ENCODE results near the gene C1QTNF1. TPM values are rescaled to one million over a fixed set of nuclear protein-coding genes. Genes with fewer than 3 reads are reported as not detected.

The C1QTNF1 gene
- total RNA-seq, 6 donors from 2014 or later, result 9.3 to 30.4 (median 14.1) TPM

DNA sequence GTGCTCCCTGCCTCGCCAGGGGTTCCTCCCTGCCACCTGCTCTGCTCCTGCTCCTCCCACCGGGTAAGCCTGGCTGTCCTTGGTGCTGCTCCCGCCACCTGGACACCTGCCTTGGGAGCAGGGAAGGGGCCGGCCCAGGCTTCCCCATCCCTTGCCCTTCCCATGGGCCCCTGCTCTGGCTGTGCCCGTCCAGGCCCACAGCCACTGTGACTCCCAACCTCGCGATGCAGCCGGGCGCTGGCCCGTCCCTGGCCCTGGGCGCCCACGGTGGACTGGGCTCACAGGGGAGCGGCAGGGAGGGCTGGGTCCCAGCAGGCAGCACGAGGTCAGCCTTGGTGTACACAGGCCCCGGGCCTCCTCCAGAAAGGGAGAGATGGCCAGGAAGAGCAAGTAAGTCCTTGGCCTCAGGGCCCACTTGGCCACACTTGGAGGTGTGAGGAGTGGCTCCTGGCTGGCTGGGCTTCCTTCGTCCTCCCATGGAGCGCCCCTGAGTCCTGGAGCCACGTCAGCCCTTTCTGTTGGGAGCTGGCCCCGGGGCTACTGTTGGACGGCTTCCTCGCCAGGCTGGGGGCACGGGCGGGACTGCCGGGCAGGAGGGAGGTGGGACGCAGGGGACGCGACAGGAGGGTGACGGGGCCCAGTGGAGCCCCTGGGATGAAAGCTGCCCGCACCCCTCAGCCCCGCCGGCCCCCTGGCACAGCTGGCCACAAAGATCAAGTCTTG lies 65.9 kb downstream of the C1QTNF1 start:
- DNase-seq (peak in 1 of 2 donors; percentile 83), ATAC-seq (ENCODE audit: low FRiP score in 2 of 2) (no peak)
- H3K4me1 ChIP-seq, result peaks cover 0 to 3% (median 0%) of the 10 kb centered on the region in 4 donors
- H3K27me3 ChIP-seq, result peaks cover 0 to 14% (median 2%) of the 10 kb centered on the region in 4 donors
- 69 to 83% methylated on average over 27 to 29 of the region's 31 CpGs for whole genome bisulfite sequencing, 2 donors
- peaks cover 10 to 23% (median 22%) of the 10 kb centered on the region in 4 donors for H3K36me3 ChIP-seq
- TF ChIP-seq POLR2AphosphoS5 (IDR thresholded peaks at IDR 0.05) (no peak), EP300 (IDR thresholded peaks at IDR 0.05) (no peak), POLR2A (IDR thresholded peaks at IDR 0.05) (no peak)
- TF ChIP-seq, protein P1, sequence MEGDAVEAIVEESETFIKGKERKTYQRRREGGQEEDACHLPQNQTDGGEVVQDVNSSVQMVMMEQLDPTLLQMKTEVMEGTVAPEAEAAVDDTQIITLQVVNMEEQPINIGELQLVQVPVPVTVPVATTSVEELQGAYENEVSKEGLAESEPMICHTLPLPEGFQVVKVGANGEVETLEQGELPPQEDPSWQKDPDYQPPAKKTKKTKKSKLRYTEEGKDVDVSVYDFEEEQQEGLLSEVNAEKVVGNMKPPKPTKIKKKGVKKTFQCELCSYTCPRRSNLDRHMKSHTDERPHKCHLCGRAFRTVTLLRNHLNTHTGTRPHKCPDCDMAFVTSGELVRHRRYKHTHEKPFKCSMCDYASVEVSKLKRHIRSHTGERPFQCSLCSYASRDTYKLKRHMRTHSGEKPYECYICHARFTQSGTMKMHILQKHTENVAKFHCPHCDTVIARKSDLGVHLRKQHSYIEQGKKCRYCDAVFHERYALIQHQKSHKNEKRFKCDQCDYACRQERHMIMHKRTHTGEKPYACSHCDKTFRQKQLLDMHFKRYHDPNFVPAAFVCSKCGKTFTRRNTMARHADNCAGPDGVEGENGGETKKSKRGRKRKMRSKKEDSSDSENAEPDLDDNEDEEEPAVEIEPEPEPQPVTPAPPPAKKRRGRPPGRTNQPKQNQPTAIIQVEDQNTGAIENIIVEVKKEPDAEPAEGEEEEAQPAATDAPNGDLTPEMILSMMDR (IDR thresholded peaks at IDR 0.05), result no peak
- H3K4me3 ChIP-seq, result no peak overlapping the region
- no peaks in the 10 kb centered on the region for H3K9me3 ChIP-seq
- H3K27ac ChIP-seq, result no peak overlapping the region

DNA sequence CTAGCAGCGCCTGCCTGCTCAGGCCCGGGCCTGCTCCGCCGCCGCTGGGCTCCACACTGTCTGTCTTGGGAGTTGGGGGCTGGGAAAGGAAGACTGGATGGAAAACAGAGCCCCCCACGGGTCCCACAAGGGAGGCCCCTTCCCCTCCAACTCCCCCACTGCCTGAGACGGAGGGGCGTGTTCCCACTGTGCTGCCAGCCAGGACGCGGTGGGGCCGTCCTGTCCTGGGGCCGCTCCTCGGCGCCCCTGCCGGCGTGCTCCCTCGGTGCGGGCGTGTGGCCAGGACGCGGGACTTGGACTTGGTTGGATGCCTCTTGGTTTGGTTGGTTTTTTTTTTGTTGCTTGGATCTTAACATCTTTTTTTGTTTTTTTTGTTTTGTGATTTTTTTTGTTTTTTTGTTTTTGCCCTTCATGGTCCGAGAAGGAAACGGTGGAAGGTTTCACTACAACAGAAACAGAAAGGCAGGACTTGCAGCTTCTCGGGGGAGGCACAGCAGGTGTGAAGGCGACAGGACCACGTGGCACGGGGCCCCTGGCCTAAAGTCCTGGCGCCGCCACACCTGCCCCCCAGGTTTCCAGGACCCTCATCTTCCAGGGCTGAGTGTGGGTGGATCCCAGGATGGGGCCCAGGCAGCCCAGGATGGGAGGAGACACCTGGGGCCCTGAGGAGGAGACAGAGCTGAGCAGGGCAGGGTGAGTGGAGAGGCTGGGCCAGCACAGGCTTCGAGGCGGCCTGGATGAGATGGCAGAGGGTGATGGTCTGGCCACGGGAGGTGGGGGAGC lies 66.7 kb downstream of the C1QTNF1 start:
- ATAC-seq (ENCODE audit: low FRiP score in 2 of 2) (peak in 1 of 2 donors; percentile 35), DNase-seq (peak in 1 of 2 donors; percentile 87)
- Histone ChIP-seq H3K9me3 (no peaks in the 10 kb centered on the region), H3K4me3 (no peak overlapping the region), H3K27me3 (peaks cover 0 to 14% (median 4%) of the 10 kb centered on the region in 4 donors), H3K4me1 (peaks cover 0 to 3% (median 0%) of the 10 kb centered on the region in 4 donors), H3K27ac (no peak overlapping the region), H3K36me3 (peaks cover 4 to 15% (median 14%) of the 10 kb centered on the region in 4 donors)
- WGBS, 2 donors, result 47 to 51% methylated on average over 26 to 27 of the region's 32 CpGs
- TF ChIP-seq EP300 (IDR thresholded peaks at IDR 0.05), result no peak
- TF ChIP-seq POLR2AphosphoS5 (IDR thresholded peaks at IDR 0.05), result no peak
- TF ChIP-seq POLR2A (IDR thresholded peaks at IDR 0.05), result no peak
- TF ChIP-seq, protein P1 (IDR thresholded peaks at IDR 0.05), result peak in 2 of 6 experiments; percentile 7 to 9

DNA sequence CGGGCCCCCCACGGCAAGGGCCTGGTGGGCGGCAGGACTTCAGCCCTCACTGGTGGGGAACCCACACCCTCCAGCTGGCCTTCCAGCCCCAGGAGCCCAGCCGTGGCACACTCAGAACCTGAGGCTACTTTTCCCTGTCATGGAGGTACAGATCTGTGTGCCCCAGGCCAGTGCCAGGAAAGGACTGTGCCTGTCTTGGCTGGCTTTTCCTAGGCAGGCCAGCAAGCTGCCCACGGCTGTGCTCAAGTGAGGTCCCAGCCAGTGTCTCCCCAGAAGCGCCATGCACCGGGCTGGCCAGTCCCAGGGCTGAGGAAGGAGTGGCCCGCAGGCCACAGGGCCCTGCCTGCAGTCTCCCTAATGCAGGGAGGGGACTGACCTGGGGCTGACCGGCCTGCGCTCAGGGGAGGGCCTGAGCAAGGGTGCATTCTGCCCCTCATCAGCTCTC lies 67.3 kb downstream of the C1QTNF1 start:
- ATAC-seq (ENCODE audit: low FRiP score in 2 of 2) (no peak), DNase-seq (peak in 1 of 2 donors; percentile 63)
- Histone ChIP-seq H3K36me3 (peaks cover 0 to 9% (median 8%) of the 10 kb centered on the region in 4 donors), H3K4me3 (no peak overlapping the region), H3K27me3 (peaks cover 0 to 14% (median 4%) of the 10 kb centered on the region in 4 donors), H3K27ac (no peak overlapping the region), H3K9me3 (no peaks in the 10 kb centered on the region), H3K4me1 (peaks cover 0 to 3% (median 0%) of the 10 kb centered on the region in 4 donors)
- TF ChIP-seq POLR2AphosphoS5 (IDR thresholded peaks at IDR 0.05) (no peak), EP300 (IDR thresholded peaks at IDR 0.05) (no peak), POLR2A (IDR thresholded peaks at IDR 0.05) (no peak)
- TF ChIP-seq, protein P1 (IDR thresholded peaks at IDR 0.05), result no peak
- 83 to 86% methylated on average over 7 to 8 of the region's 10 CpGs for WGBS, 2 donors

DNA sequence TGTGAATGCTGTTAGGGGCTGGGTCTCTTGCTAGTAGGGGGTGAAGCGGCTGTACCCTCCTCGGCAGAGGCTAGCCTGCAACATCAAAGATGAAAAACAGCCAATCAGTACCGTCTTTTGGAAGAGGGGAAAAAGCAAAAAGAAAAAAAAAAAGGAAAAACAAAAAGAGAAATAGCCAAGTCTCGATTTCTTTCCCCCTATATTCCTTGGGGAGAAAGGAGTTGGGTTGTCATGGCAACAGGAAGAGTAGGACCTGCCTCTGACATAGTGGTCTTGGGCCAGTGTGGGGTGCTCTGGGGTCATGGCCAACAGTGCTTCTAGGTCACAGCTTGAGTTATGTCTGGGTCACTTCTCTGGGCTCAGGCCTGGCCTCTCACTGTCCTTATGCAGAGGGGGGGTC lies 68.6 kb downstream of the C1QTNF1 start:
- H3K27me3 ChIP-seq, result peaks cover 0 to 25% (median 9%) of the 10 kb centered on the region in 4 donors
- no peaks in the 10 kb centered on the region for H3K9me3 ChIP-seq
- no peaks in the 10 kb centered on the region for H3K36me3 ChIP-seq
- no peak overlapping the region for H3K27ac ChIP-seq
- no peak for TF ChIP-seq EP300 (IDR thresholded peaks at IDR 0.05)
- TF ChIP-seq POLR2A (IDR thresholded peaks at IDR 0.05), result no peak
- TF ChIP-seq, protein P1 (IDR thresholded peaks at IDR 0.05), result no peak
- no peak for TF ChIP-seq POLR2AphosphoS5 (IDR thresholded peaks at IDR 0.05)
- WGBS, 2 donors, result 64% methylated on average over 4 of the region's 4 CpGs
- peaks cover 0 to 11% (median 0%) of the 10 kb centered on the region in 4 donors for H3K4me1 ChIP-seq
- DNase-seq (no peak), ATAC-seq (ENCODE audit: low FRiP score in 2 of 2) (no peak)
- no peak overlapping the region for H3K4me3 ChIP-seq
